ENCODE data around the gene PKD1L1.
"Not testable (repeated sequence)": the region's sequence is repeated elsewhere in the genome, so short reads cannot be mapped to it uniquely, and the experiment has no call there.

The PKD1L1 gene

DNA sequence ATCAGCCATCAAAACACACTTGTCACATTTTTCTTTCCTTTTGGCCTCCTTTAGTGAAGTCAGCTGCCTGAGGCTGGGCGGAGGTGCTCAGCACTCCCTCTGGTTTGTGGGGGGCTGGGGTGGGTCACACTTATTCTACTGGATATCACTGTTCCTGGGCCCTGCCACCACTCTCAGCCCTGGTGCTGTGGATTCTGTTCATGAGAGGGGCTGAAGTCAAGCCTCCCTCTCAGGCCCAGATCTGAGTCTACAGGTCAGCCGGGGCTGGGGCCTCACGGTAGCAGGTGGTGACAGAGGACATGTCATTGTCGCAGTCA lies 185.6 kb downstream of the PKD1L1 start:
- WGBS, 2 experiments = 92 to 96% methylated on average over 4 of the region's 4 CpGs
- Histone ChIP-seq H3K27ac (ENCODE audit: insufficient read depth, low read depth, low read length, poor library complexity, severe bottlenecking) (no peak overlapping the region), H3K27me3 (ENCODE audit: control insufficient read depth, insufficient read depth, low read length, poor library complexity, severe bottlenecking) (no peaks in the 10 kb centered on the region), H3K9me3 (ENCODE audit: control insufficient read depth, low read length) (no peaks in the 10 kb centered on the region), H3K36me3 (ENCODE audit: control insufficient read depth, insufficient read depth, low read length) (no peaks in the 10 kb centered on the region), H3K4me3 (ENCODE audit: insufficient read depth, low read depth, low read length) (no peak overlapping the region), H3K4me1 (ENCODE audit: control insufficient read depth, insufficient read depth, low read length) (peaks cover 14% of the 10 kb centered on the region)

- H3K27me3 ChIP-seq (ENCODE audit: control insufficient read depth, insufficient read depth, low read length, poor library complexity, severe bottlenecking) = no peaks in the 10 kb centered on the region
- H3K4me1 ChIP-seq (ENCODE audit: control insufficient read depth, insufficient read depth, low read length) = peaks cover 14% of the 10 kb centered on the region
- no peaks in the 10 kb centered on the region for H3K9me3 ChIP-seq (ENCODE audit: control insufficient read depth, low read length)
- no peak overlapping the region for H3K4me3 ChIP-seq (ENCODE audit: insufficient read depth, low read depth, low read length)
- no peak overlapping the region for H3K27ac ChIP-seq (ENCODE audit: insufficient read depth, low read depth, low read length, poor library complexity, severe bottlenecking)
- H3K36me3 ChIP-seq (ENCODE audit: control insufficient read depth, insufficient read depth, low read length) = no peaks in the 10 kb centered on the region
Measured at GRCh38 chr7:47762207-47762606, 186.1 kb downstream of the PKD1L1 start.

DNA sequence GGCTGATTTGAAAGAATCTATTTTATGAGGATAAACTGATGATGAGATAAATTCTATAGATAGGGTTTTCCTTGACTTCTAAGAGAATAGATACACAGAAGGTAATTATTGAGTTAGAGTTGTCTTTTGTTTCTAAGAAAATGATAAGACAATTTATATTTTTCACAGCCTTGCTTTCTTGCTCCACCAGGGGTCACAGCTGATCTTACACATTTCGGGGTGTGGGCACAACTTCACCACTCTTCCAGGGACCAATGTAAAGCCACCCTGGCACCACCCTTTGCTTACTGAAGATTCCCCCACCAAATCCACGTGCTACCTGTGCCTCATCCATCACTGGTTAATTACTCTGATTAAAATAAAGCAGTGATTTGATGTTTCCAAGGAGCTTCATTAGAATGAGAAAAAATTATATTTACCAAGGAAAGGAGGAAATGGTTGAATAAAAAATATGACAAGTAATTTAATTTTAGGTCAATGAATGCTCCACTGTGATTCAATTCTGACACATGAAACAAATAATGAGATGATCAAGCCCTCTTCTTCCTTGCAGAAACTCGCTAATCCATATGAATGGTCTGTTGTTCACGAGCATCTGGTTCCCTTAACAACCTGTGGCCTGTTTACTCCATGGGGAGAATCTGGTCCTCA lies 189.1 kb downstream of the PKD1L1 start:
- Histone ChIP-seq H3K27me3 (ENCODE audit: control insufficient read depth, insufficient read depth, low read length, poor library complexity, severe bottlenecking) (no peaks in the 10 kb centered on the region), H3K27ac (ENCODE audit: insufficient read depth, low read depth, low read length, poor library complexity, severe bottlenecking) (no peak overlapping the region), H3K4me3 (ENCODE audit: insufficient read depth, low read depth, low read length) (no peak overlapping the region), H3K36me3 (ENCODE audit: control insufficient read depth, insufficient read depth, low read length) (no peaks in the 10 kb centered on the region), H3K9me3 (ENCODE audit: control insufficient read depth, low read length) (no peaks in the 10 kb centered on the region), H3K4me1 (ENCODE audit: control insufficient read depth, insufficient read depth, low read length) (peaks cover 14% of the 10 kb centered on the region)
- WGBS, 2 experiments = 90 to 92% methylated on average over 3 to 4 of the region's 4 CpGs

- H3K27ac ChIP-seq (ENCODE audit: insufficient read depth, low read depth, low read length, poor library complexity, severe bottlenecking) = no peak overlapping the region
- H3K27me3 ChIP-seq (ENCODE audit: control insufficient read depth, insufficient read depth, low read length, poor library complexity, severe bottlenecking) = no peaks in the 10 kb centered on the region
- H3K36me3 ChIP-seq (ENCODE audit: control insufficient read depth, insufficient read depth, low read length) = no peaks in the 10 kb centered on the region
- H3K4me1 ChIP-seq (ENCODE audit: control insufficient read depth, insufficient read depth, low read length) = peaks cover 12% of the 10 kb centered on the region
- no peak overlapping the region for H3K4me3 ChIP-seq (ENCODE audit: insufficient read depth, low read depth, low read length)
- WGBS, 2 experiments = 90 to 93% methylated on average over 2 of the region's 2 CpGs
- H3K9me3 ChIP-seq (ENCODE audit: control insufficient read depth, low read length) = no peaks in the 10 kb centered on the region
Measured at GRCh38 chr7:47758546-47758945, 189.7 kb downstream of the PKD1L1 start.

- H3K27ac ChIP-seq (ENCODE audit: insufficient read depth, low read depth, low read length, poor library complexity, severe bottlenecking) = no peak overlapping the region
- H3K9me3 ChIP-seq (ENCODE audit: control insufficient read depth, low read length) = no peaks in the 10 kb centered on the region
- H3K4me1 ChIP-seq (ENCODE audit: control insufficient read depth, insufficient read depth, low read length) = peaks cover 6% of the 10 kb centered on the region
- H3K36me3 ChIP-seq (ENCODE audit: control insufficient read depth, insufficient read depth, low read length) = no peaks in the 10 kb centered on the region
- 86 to 87% methylated on average over 10 of the region's 10 CpGs for WGBS, 2 experiments
- H3K4me3 ChIP-seq (ENCODE audit: insufficient read depth, low read depth, low read length) = no peak overlapping the region
- no peaks in the 10 kb centered on the region for H3K27me3 ChIP-seq (ENCODE audit: control insufficient read depth, insufficient read depth, low read length, poor library complexity, severe bottlenecking)
Measured at GRCh38 chr7:47757921-47758411, 190.3 kb downstream of the PKD1L1 start.

DNA sequence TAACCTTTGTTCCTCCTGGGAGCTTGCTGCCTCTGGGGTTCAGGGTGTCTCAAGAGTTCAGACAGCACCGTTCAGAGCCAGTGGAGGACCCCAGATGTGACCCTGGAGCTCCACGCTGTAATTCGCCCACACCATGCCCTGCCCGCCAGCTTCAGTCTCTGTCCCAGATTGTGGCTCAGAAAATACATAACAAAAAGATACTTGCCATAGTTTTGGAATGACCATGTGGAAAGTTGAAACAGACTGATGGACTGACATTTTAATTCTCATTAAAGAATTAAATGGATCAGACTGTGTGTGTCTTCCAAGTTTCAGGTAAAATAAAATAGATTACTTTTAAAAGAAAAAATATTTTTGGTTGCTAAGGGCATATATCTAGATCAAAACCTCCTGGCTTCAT lies 191.6 kb downstream of the PKD1L1 start:
- Histone ChIP-seq H3K9me3 (ENCODE audit: control insufficient read depth, low read length) (no peaks in the 10 kb centered on the region), H3K4me1 (ENCODE audit: control insufficient read depth, insufficient read depth, low read length) (no peaks in the 10 kb centered on the region), H3K4me3 (ENCODE audit: insufficient read depth, low read depth, low read length) (no peak overlapping the region), H3K36me3 (ENCODE audit: control insufficient read depth, insufficient read depth, low read length) (no peaks in the 10 kb centered on the region), H3K27me3 (ENCODE audit: control insufficient read depth, insufficient read depth, low read length, poor library complexity, severe bottlenecking) (no peaks in the 10 kb centered on the region), H3K27ac (ENCODE audit: insufficient read depth, low read depth, low read length, poor library complexity, severe bottlenecking) (no peak overlapping the region)
- WGBS, 2 experiments = 94% methylated on average over 4 of the region's 4 CpGs

- Histone ChIP-seq H3K27me3 (ENCODE audit: control insufficient read depth, insufficient read depth, low read length, poor library complexity, severe bottlenecking) (no peaks in the 10 kb centered on the region), H3K9me3 (ENCODE audit: control insufficient read depth, low read length) (no peaks in the 10 kb centered on the region), H3K36me3 (ENCODE audit: control insufficient read depth, insufficient read depth, low read length) (no peaks in the 10 kb centered on the region), H3K27ac (ENCODE audit: insufficient read depth, low read depth, low read length, poor library complexity, severe bottlenecking) (no peak overlapping the region), H3K4me3 (ENCODE audit: insufficient read depth, low read depth, low read length) (no peak overlapping the region), H3K4me1 (ENCODE audit: control insufficient read depth, insufficient read depth, low read length) (no peaks in the 10 kb centered on the region)
- WGBS, 2 experiments = 76 to 77% methylated on average over 3 of the region's 3 CpGs
Measured at GRCh38 chr7:47755248-47755647, 193.0 kb downstream of the PKD1L1 start.

DNA sequence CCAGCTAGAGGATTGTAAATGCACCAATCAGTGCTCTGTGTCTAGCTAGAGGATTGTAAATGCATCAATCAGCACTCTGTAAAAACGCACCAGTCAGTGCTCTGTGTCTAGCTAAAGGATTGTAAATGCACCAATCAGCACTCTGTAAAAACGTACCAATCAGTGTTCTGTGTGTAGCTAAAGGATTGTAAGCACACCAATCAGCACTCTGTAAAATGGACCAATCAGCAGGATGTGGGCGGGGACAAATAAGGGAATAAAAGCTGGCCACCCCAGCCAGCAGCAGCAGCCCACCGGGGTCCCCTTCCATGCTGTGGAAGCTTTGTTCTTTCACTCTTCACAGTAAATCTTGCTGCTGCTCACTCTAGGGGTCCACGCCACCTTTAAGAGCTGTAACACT lies 196.5 kb downstream of the PKD1L1 start:
- H3K27me3 ChIP-seq (ENCODE audit: control insufficient read depth, insufficient read depth, low read length, poor library complexity, severe bottlenecking); H3K27ac ChIP-seq (ENCODE audit: insufficient read depth, low read depth, low read length, poor library complexity, severe bottlenecking); H3K4me3 ChIP-seq (ENCODE audit: insufficient read depth, low read depth, low read length); H3K4me1 ChIP-seq (ENCODE audit: control insufficient read depth, insufficient read depth, low read length); H3K9me3 ChIP-seq (ENCODE audit: control insufficient read depth, low read length); H3K36me3 ChIP-seq (ENCODE audit: control insufficient read depth, insufficient read depth, low read length): not testable (repeated sequence)
- WGBS, 2 experiments = 76 to 77% methylated on average over 5 of the region's 5 CpGs

GRCh38 chr7:47751043-47751442 lies 197.2 kb downstream of the PKD1L1 start:
- H3K36me3 ChIP-seq (ENCODE audit: control insufficient read depth, insufficient read depth, low read length) = no peaks in the 10 kb centered on the region
- no peaks in the 10 kb centered on the region for H3K9me3 ChIP-seq (ENCODE audit: control insufficient read depth, low read length)
- H3K27me3 ChIP-seq (ENCODE audit: control insufficient read depth, insufficient read depth, low read length, poor library complexity, severe bottlenecking) = no peaks in the 10 kb centered on the region
- no peaks in the 10 kb centered on the region for H3K4me1 ChIP-seq (ENCODE audit: control insufficient read depth, insufficient read depth, low read length)
- H3K4me3 ChIP-seq (ENCODE audit: insufficient read depth, low read depth, low read length) = no peak overlapping the region
- WGBS, 2 experiments = 74 to 76% methylated on average over 5 of the region's 5 CpGs
- no peak overlapping the region for H3K27ac ChIP-seq (ENCODE audit: insufficient read depth, low read depth, low read length, poor library complexity, severe bottlenecking)

GRCh38 chr7:47748041-47748440 lies 200.2 kb downstream of the PKD1L1 start:
- Histone ChIP-seq H3K9me3 (ENCODE audit: control insufficient read depth, low read length) (no peaks in the 10 kb centered on the region), H3K4me1 (ENCODE audit: control insufficient read depth, insufficient read depth, low read length) (no peaks in the 10 kb centered on the region), H3K4me3 (ENCODE audit: insufficient read depth, low read depth, low read length) (no peak overlapping the region), H3K27ac (ENCODE audit: insufficient read depth, low read depth, low read length, poor library complexity, severe bottlenecking) (no peak overlapping the region), H3K27me3 (ENCODE audit: control insufficient read depth, insufficient read depth, low read length, poor library complexity, severe bottlenecking) (no peaks in the 10 kb centered on the region), H3K36me3 (ENCODE audit: control insufficient read depth, insufficient read depth, low read length) (no peaks in the 10 kb centered on the region)
- WGBS, 2 experiments = 89 to 92% methylated on average over 7 of the region's 7 CpGs

DNA sequence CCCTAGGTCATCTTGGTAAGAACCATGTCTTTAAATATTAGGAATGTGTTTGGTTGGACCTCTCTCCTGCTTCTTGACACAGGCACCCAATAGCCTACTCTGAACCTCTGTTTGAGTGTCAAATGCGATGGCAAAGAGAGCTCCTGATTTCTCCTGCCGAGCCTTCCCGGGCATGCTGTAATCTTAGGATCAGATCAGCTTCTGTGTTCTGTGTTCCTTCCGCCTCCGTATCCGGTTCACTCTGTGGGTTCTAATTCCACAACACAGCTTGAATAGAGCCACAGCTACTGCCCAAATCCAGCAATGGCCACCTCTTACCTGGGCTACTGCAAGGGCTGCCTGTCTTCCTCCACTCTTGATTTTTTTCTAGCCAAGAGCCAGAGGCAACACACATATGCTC lies 201.1 kb downstream of the PKD1L1 start:
- H3K4me3 ChIP-seq (ENCODE audit: insufficient read depth, low read depth, low read length) = no peak overlapping the region
- H3K27ac ChIP-seq (ENCODE audit: insufficient read depth, low read depth, low read length, poor library complexity, severe bottlenecking) = no peak overlapping the region
- no peaks in the 10 kb centered on the region for H3K36me3 ChIP-seq (ENCODE audit: control insufficient read depth, insufficient read depth, low read length)
- H3K4me1 ChIP-seq (ENCODE audit: control insufficient read depth, insufficient read depth, low read length) = no peaks in the 10 kb centered on the region
- WGBS, 2 experiments = 93 to 94% methylated on average over 6 of the region's 6 CpGs
- H3K9me3 ChIP-seq (ENCODE audit: control insufficient read depth, low read length) = no peaks in the 10 kb centered on the region
- H3K27me3 ChIP-seq (ENCODE audit: control insufficient read depth, insufficient read depth, low read length, poor library complexity, severe bottlenecking) = no peaks in the 10 kb centered on the region
